T-helper 9 cell (primary cell): ENCODE measurements around the gene REC8.

Source experiments
- DNase-seq: peaks from one replicate; pipeline ENCODE4 v3.0.0-alpha.2; 2020

REC8 gene

GRCh38 chr14:24138396-24139271 is 33.2 kb upstream of the REC8 start:
- DNase-seq, result no peak

- no peak for DNase-seq
Measured at GRCh38 chr14:24139272-24139934, 32.5 kb upstream of the REC8 start.

- DNase-seq, result peak; percentile 98
Measured at GRCh38 chr14:24141097-24141880, 30.6 kb upstream of the REC8 start, which contains the start of gene EMC9. EMC9 (minus strand) TSS chr14:24141591; CDS start chr14:24141304, 287 bp downstream.

- DNase-seq, result no peak
Measured at GRCh38 chr14:24143511-24143910, 28.4 kb upstream of the REC8 start.

GRCh38 chr14:24144451-24144850 is 27.4 kb upstream of the REC8 start:
- DNase-seq, result no peak

GRCh38 chr14:24145219-24145618 is 26.7 kb upstream of the REC8 start:
- no peak for DNase-seq

GRCh38 chr14:24145690-24146452 is 26.0 kb upstream of the REC8 start:
- DNase-seq, result no peak

GRCh38 chr14:24146453-24146977 is 25.4 kb upstream of the REC8 start, which contains the start of gene PSME2:
PSME2 (minus strand) TSS chr14:24146610; CDS start chr14:24146581, 29 bp downstream.
- peak; percentile 74 for DNase-seq

- peak; percentile 95 for DNase-seq
Measured at GRCh38 chr14:24146978-24147760, 24.7 kb upstream of the REC8 start, which contains the start of gene RNF31. RNF31 (plus strand) TSS chr14:24147498; CDS start chr14:24147699, 201 bp downstream.

- DNase-seq, result no peak
Measured at GRCh38 chr14:24147761-24148428, 24.0 kb upstream of the REC8 start.

- DNase-seq, result no peak
Measured at GRCh38 chr14:24149302-24149969, 22.4 kb upstream of the REC8 start.

- no peak for DNase-seq
Measured at GRCh38 chr14:24150061-24150460, 21.8 kb upstream of the REC8 start.

- DNase-seq, result no peak
Measured at GRCh38 chr14:24150567-24150966, 21.3 kb upstream of the REC8 start.

GRCh38 chr14:24150993-24151392 is 20.9 kb upstream of the REC8 start:
- no peak for DNase-seq

- DNase-seq, result no peak
Measured at GRCh38 chr14:24151404-24152080, 20.3 kb upstream of the REC8 start.

- DNase-seq, result no peak
Measured at GRCh38 chr14:24155100-24155499, 16.8 kb upstream of the REC8 start.

- no peak for DNase-seq
Measured at GRCh38 chr14:24156840-24157239, 15.0 kb upstream of the REC8 start.

- DNase-seq, result no peak
Measured at GRCh38 chr14:24157331-24157730, 14.5 kb upstream of the REC8 start.

- DNase-seq, result no peak
Measured at GRCh38 chr14:24159777-24160498, 11.9 kb upstream of the REC8 start.
